AG20443 (cell line): ENCODE results near the gene WDR62.

Experiments used
- DNase-seq: peaks from one replicate; pipeline ENCODE4 v3.0.0; 2012; ENCODE audit warnings: low spot score, mixed read lengths

WDR62 gene

GRCh38 chr19:36079389-36079945, 24.8 kb downstream of the WDR62 start:
- no peak for DNase-seq

- no peak for DNase-seq
These were observed 26.7 kb downstream of the WDR62 start for GRCh38 chr19:36081385-36081784.

DNA sequence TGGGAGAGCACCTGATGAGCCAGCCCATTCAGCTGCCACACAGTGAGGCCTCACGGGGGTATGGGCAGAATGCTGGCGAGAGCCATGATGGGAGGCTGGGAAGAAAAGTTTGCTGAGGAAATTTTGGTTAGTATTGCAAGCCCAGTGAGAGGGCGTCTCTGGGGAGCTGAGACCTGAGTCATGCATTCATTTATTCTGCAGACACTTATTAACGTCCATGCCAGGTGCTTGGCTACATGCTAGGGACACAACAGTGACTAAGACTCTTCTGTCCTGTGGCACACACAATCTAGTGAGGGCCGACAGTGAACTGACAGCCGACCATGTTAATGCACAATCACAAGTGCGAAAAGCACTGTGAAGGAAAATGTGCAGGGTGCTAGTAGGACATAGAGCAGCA, 27.2 kb downstream of the WDR62 start:
- no peak for DNase-seq

- DNase-seq: no peak
These were observed 28.2 kb downstream of the WDR62 start for GRCh38 chr19:36082916-36083315.

- no peak for DNase-seq
These were observed 29.7 kb downstream of the WDR62 start for GRCh38 chr19:36084231-36085009.

- no peak for DNase-seq
These were observed 31.6 kb downstream of the WDR62 start for GRCh38 chr19:36086326-36086725.

- DNase-seq: no peak
These were observed 35.1 kb downstream of the WDR62 start for GRCh38 chr19:36089847-36090246.

DNA sequence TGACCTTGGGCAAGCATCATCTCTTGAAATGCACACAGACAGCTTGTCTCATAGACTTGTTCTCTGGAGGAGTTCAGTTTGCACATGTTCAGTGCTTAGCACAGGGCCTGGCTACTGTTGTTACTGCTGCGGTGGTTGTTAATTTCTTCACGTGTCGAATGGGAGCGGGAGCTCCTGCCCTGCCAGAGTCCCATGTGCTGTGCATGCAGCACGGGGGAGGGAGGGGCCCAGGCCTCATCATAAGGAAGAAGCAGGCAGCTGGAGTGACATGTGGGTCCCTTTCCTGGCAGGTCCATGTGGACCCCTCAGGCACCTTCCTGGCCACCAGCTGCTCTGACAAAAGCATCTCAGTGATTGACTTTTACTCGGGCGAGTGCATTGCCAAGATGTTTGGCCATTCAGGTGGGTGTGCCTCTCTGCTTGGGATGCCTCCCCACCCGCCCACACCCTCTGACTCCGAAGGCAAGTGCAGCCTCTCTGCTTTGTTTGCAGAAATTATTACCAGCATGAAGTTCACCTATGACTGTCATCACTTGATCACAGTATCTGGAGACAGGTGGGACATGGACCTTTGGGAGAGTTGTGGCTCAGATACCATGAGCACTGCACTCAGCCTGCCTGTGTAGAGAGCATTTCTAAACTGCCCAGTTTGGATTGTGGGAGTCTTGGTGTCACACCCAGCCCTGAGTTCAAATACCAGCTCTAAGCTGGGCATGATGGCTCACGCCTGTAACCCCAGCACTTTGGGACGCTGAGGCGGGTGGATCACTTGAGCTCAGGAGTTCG, 36.4 kb downstream of the WDR62 start:
- DNase-seq: no peak

DNA sequence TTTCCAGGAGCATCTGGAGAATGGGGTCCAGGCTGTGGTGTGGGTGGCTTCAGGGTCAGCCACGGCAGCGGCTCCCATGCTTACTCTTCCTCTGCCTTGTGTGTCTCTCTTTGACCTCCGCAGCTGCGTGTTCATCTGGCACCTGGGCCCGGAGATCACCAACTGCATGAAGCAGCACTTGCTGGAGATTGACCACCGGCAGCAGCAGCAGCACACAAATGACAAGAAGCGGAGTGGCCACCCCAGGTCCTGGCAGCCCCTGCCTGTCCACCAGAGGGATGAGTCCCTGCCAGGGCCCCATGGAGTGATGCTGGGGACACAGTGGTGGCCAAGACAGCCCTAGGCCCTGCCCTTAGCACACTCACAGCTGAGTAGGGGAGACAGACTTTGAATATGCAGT, 37.9 kb downstream of the WDR62 start:
- no peak for DNase-seq

DNA sequence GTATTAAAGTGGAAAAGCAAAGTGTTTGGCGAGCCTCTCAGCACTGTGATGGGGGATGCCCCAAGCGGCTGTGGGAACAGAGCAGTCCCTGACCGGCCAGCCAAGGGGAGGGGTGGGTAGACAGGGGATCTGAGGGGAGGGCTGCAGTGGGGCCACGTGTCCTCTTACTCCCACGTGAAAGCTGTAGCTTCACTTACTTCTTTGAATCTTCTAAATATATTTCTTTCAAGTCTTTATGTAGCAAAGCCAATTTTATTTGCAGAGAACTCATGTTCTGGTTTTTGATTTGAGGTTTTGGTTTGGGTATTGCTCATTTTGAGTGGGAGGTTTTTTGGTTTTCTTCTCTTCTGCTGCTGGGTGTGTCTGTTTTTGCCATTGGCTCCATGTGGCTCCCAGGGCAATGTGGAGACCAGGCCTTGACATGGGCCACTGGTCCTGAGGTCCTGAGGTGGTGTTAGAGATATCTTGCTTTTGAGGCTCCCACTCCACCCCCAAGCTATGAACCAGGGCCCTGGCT, 38.5 kb downstream of the WDR62 start:
- peak; percentile 49 for DNase-seq

GRCh38 chr19:36093687-36094086, 39.0 kb downstream of the WDR62 start:
- no peak for DNase-seq

DNA sequence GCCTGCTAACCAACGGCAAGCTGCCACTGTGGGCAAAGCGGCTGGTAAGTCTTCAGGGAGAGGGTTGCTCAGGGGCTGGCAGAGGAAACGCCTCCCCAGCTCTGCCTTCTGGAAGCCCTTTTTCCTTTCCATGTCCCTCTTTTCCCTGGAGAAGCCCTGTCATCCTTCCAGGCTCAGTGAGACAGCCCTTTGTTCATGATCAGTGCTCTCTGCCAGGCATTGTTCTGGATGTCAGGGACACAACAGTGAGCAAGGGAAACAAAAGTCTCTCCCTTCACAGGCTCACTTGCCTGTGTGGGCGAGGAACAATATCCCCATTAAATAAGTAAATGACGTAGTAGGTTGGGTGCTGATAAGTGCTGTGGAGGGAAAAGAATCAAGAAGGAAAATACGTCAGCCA, 42.3 kb downstream of the WDR62 start:
- no peak for DNase-seq

DNA sequence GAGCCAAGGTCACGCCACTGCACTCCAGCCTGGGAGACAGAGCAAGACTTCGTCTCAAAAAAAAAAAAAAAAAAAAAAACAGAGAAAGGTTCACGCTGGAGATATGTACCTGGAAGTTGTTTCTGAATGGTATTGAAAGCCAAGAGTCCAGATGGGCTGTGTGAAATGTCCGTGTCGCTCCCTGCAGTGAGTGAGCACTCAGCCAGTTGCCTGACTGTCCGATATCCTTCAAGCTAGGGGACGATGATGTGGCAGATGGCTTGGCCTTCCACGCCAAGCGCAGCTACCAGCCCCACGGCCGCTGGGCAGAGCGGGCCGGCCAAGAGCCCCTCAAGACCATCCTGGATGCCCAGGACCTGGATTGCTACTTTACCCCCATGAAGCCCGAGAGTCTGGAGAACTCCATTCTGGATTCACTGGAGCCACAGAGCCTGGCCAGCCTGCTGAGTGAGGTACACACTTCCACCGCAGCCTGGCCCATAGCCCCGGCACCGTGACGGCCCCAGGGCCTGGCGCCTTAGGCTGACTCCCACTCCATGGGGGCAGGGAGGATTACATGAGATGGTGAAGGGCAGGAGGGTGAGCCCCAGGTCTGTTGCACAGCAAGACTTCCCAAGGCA, 44.6 kb downstream of the WDR62 start:
- DNase-seq: no peak

- no peak for DNase-seq
These were observed 45.8 kb downstream of the WDR62 start for GRCh38 chr19:36100476-36100875.

- DNase-seq: no peak
These were observed 47.0 kb downstream of the WDR62 start for GRCh38 chr19:36101550-36102327.

- DNase-seq: no peak
These were observed 48.4 kb downstream of the WDR62 start for GRCh38 chr19:36103040-36103626.

GRCh38 chr19:36103842-36104552, 49.3 kb downstream of the WDR62 start:
- no peak for DNase-seq

GRCh38 chr19:36106441-36106840, 51.7 kb downstream of the WDR62 start:
- no peak for DNase-seq

DNA sequence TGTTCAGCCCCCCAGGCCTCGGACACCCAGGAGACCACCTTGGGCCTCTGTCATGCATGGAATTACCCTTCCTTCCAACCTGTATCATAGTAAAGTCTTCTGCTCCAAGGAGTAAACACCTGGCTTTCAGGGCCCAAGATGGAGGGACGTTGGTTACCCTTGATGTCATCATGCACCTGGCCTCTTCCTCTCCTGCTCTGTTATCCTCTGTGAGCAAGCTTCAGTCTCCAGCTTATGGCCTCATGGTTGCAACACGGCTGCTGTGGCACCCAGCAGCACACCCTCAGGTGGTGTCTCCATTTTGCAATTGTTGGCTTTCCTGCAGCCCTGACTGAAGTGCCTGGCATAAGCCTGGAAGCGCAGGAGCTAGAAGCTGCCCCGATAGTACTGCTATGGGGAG, 52.3 kb downstream of the WDR62 start:
- DNase-seq: no peak

DNA sequence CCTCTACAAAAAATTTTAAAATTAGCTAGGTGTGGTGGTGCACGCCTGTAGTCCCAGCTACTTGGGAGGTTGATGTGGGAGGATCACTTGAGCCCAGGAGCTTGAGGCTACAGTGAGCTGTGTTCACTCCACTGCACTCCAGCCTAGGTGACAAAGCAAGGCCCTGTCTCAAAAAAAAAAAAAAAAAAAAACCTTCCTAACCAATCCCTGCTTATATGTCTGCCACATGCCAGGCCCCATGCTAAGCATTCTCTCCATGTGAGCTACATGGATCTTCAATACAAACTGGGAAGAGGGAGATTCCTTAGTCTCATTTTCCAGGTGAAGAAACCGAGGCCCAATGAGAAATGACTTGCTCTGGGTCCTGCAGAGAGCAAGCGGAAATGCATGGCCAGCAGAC, 54.0 kb downstream of the WDR62 start:
- DNase-seq: no peak
